Amygdala (tissue), 56 donors: Measurements from ENCODE around the gene TSGA10.
A peak's percentile ranks its signal among the peaks of the same experiment; 100 is the strongest.

ENCODE experiments used
- DNase-seq, 56 donors: peaks; one replicate each; lab custom pipeline; 2025; lab: John Stamatoyannopoulos, UW

TSGA10 gene

DNA sequence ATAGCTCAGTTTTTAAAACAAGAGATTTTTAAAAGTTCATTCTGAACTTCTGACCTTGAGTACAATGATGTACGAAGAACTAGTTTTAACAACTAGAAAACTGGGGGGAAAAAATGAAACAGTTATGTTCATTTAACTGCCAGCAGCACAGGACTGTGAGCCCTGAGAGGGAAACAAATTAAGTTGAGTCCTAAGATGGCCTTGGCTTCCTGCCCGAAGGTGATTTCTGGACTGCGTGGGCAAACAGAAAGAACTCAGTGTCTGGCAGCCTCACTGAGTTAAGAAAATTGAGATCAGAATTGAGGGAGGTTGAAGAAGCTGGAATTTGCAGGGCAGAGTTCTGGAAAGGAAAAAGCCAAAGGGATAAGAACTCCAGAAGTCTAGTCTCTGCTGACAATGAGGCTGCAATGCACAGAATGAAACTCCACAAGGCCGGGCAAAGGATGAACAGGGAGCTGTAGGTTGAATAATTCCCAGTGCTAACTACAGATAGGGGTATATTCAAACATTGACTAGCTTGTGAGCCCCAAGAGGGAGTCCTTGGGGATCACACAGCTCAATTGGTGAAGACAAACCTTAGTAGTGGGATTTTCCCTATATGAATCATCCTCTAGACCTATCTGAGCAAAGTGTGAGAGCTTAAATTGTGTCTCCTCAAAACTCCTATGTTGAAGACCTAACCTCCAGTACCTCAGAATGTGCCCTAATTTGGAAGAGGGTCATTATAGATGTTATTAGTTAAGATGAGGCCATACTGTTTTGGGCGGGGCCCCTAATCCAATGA is 205.6 kb downstream of the TSGA10 start:
- DNase-seq, result no peak

DNA sequence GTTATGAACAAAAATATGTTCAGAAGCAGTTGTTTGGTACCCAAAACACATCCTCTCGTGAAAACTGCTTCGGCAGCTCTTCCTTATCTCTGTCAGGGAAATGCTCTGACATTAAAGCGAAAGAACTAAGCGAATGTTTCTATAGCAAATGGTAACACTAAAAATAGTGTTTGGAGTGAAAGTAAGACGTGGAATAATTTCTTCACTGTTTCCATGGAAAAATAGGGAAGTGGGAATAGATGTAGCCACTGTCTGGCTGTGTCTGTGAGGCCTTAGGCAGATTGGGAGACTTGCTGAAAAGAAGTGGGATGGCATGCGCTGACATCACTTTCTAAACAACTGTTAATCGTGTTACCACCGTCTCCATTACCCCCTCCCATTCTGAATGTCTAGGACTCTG is 207.2 kb downstream of the TSGA10 start:
- DNase-seq, result peak in 1 of 56 donors; percentile 42
